Measurements from ENCODE around the gene CHST11. TPM values are rescaled to one million over a fixed set of nuclear protein-coding genes. Genes with fewer than 3 reads are reported as not detected.

CHST11 gene
- total RNA-seq, 1 experiment from 2014 or later = 6.7 TPM

GRCh38 chr12:104535369-104535768 is 78.6 kb downstream of the CHST11 start:
- no peak overlapping the region for H3K27ac ChIP-seq (ENCODE audit: insufficient read length, low read depth, low read length)
- no peak overlapping the region for H3K56ac ChIP-seq (ENCODE audit: insufficient read length, low read depth, low read length)
- Mint-ChIP-seq H3K36me3 (ENCODE audit: insufficient read depth in 1 of 3, low read depth in 3 of 3) (peaks cover 0 to 1% (median 0%) of the 10 kb centered on the region in 3 experiments; a peak in 1 of 7 replicates), H3K9me3 (no peaks in the 10 kb centered on the region), H3K27ac (peak overlapping the region in 1 of 3 experiments; percentile 78; a peak in 3 of 7 replicates), H3K4me1 (peaks cover 16% of the 10 kb centered on the region in 2 experiments), H3K4me3 (no peak overlapping the region; a peak in 1 of 5 replicates), H3K27me3 (ENCODE audit: low read depth) (0 out of 2 replicates have a peak, but pooled peaks cover 2% of the 10 kb centered on the region)
- no peak overlapping the region for H3K23ac ChIP-seq (ENCODE audit: insufficient read length, low read depth, low read length)
- no peaks in the 10 kb centered on the region for H3K27me3 ChIP-seq (ENCODE audit: insufficient read depth, low read length)
- no peak overlapping the region for H3K18ac ChIP-seq (ENCODE audit: insufficient read length, low read depth, low read length)
- no peaks in the 10 kb centered on the region for H3K79me1 ChIP-seq (ENCODE audit: insufficient read depth, low read depth, low read length, poor library complexity, severe bottlenecking)
- no peak overlapping the region for H2BK5ac ChIP-seq (ENCODE audit: insufficient read length, low read length)
- WGBS (ENCODE audit: extremely low coverage, insufficient read length, low lambda C conversion rate) = no CpG with 5 or more reads among the region's 3 CpGs
- H3K4me2 ChIP-seq (ENCODE audit: insufficient read depth, insufficient read length, low read length) = no peak overlapping the region
- no peaks in the 10 kb centered on the region; the same call in 1 of the 2 replicates for H3K79me2 ChIP-seq (ENCODE audit: insufficient read depth, low read length)
- peaks cover 7% of the 10 kb centered on the region; the same call in 1 of the 2 replicates for H3K4me1 ChIP-seq (ENCODE audit: insufficient read depth, low read length)
- no peaks in the 10 kb centered on the region for H3K9me3 ChIP-seq (ENCODE audit: control insufficient read depth, low read depth, low read length)
- H3K23me2 ChIP-seq (ENCODE audit: insufficient read length, low read depth, low read length, poor library complexity, severe bottlenecking) = no peaks in the 10 kb centered on the region
- DNase-seq = no peak
- no peak overlapping the region for H2AFZ ChIP-seq (ENCODE audit: low read length)
- H3K9ac ChIP-seq (ENCODE audit: extremely low read depth, insufficient read length, low read length) = no peak overlapping the region
- no peak overlapping the region for H4K5ac ChIP-seq (ENCODE audit: insufficient read length, low read depth, low read length)
- H3T11ph ChIP-seq (ENCODE audit: low read length) = no peak overlapping the region
- no peak overlapping the region for H2BK12ac ChIP-seq (ENCODE audit: insufficient read length, low read depth, low read length)
- no peak overlapping the region for H4K8ac ChIP-seq (replicated peaks; ENCODE audit: insufficient read length, low read depth, low read length)
- H4K91ac ChIP-seq (ENCODE audit: insufficient read length, low read depth, low read length) = no peak overlapping the region
- no peaks in the 10 kb centered on the region for H4K20me1 ChIP-seq (ENCODE audit: control insufficient read depth, insufficient read depth, insufficient read length)
- H3K4ac ChIP-seq (ENCODE audit: low read depth, low read length) = no peak overlapping the region
- H2AK5ac ChIP-seq (ENCODE audit: insufficient read length, low read length) = no peak overlapping the region
- no peak overlapping the region for H2BK120ac ChIP-seq (ENCODE audit: low read depth, low read length, poor library complexity, severe bottlenecking)
- no peak overlapping the region for H3K14ac ChIP-seq (ENCODE audit: insufficient read depth, low read length)
- no peak for TF ChIP-seq CTCF (conservative IDR thresholded peaks at IDR 0.05)
- H2BK20ac ChIP-seq (ENCODE audit: low read depth, low read length, poor library complexity, severe bottlenecking) = no peak overlapping the region
- no peak overlapping the region for H2BK15ac ChIP-seq (ENCODE audit: low read depth, low read length)
